HepG2 (cell line): ENCODE measurements around the gene SLAIN2. TPM values are rescaled to one million over a fixed set of nuclear protein-coding genes. Genes with fewer than 3 reads are reported as not detected.

Experiments
- AGO1 ChIP-seq: fragments of 200-400 bp; formaldehyde crosslinking; IDR thresholded peaks from 2 replicates; pipeline ENCODE4 v1.6.1; 2017; ENCODE audit warnings: mild to moderate bottlenecking, low read depth, low read length, moderate library complexity; ENCODE audit not compliant: poor library complexity, severe bottlenecking
- BORCS8-MEF2B ChIP-seq: sonication (generic); formaldehyde crosslinking; IDR thresholded peaks from 2 replicates; pipeline ENCODE4 v1.8.0; 2022; ENCODE audit warnings: mild to moderate bottlenecking, missing genetic modification reagents
- CHD4 ChIP-seq: fragments of 200-600 bp; sonication (generic); IDR thresholded peaks from 2 replicates; pipeline ENCODE4 v1.7.0; 2017; ENCODE audit warnings: mild to moderate bottlenecking, low read length, borderline replicate concordance
- CREM ChIP-seq, 2 experiments: sonication (generic) in 1 of 2; formaldehyde crosslinking in 1 of 2; IDR thresholded peaks; 2 replicates each; pipeline versions ENCODE4 v1.4.0 to v1.6.1; 2016 to 2020; ENCODE audit warnings: antibody characterized with exemption in 1 of 2, mild to moderate bottlenecking in 1 of 2, missing genetic modification reagents in 1 of 2
- ETV6 ChIP-seq: sonication (generic); formaldehyde crosslinking; conservative IDR thresholded peaks from 2 replicates; pipeline ENCODE4 v1.4.0; 2020; ENCODE audit warnings: missing genetic modification reagents
- FOXC1 ChIP-seq: sonication (generic); formaldehyde crosslinking; IDR thresholded peaks from 2 replicates; pipeline ENCODE4 v1.8.0; 2022; ENCODE audit warnings: mild to moderate bottlenecking, missing genetic modification reagents, borderline replicate concordance
- HIVEP1 ChIP-seq: sonication (generic); formaldehyde crosslinking; IDR thresholded peaks from 2 replicates; pipeline ENCODE4 v1.4.0; 2020; ENCODE audit warnings: mild to moderate bottlenecking, missing genetic modification reagents
- KLF15 ChIP-seq: sonication (generic); formaldehyde crosslinking; IDR thresholded peaks from 2 replicates; pipeline ENCODE4 v1.8.1; 2023; ENCODE audit warnings: borderline replicate concordance, mild to moderate bottlenecking, inconsistent platforms, missing genetic modification reagents, mixed read lengths
- KMT2B ChIP-seq: IDR thresholded peaks from 2 replicates; pipeline ENCODE4 v1.6.1; 2016; ENCODE audit warnings: missing genetic modification reagents, missing compliant biosample characterization
- NCOA1 ChIP-seq: sonication (generic); formaldehyde crosslinking; IDR thresholded peaks from 2 replicates; pipeline ENCODE4 v1.9.0; 2021; ENCODE audit warnings: missing genetic modification reagents
- SIN3B ChIP-seq: fragments of 150-350 bp; IDR thresholded peaks from 2 replicates; pipeline ENCODE4 v1.6.1; 2014; ENCODE audit warnings: low read length
- SRSF9 ChIP-seq: fragments of 200-400 bp; formaldehyde crosslinking; IDR thresholded peaks from 2 replicates; pipeline ENCODE4 v1.6.1; 2018; ENCODE audit warnings: borderline replicate concordance, mild to moderate bottlenecking, low read depth, low read length; ENCODE audit not compliant: insufficient read depth, poor library complexity, severe bottlenecking
- TOPORS ChIP-seq: sonication (generic); formaldehyde crosslinking; IDR thresholded peaks from 2 replicates; pipeline ENCODE4 v1.8.0; 2023; ENCODE audit warnings: mild to moderate bottlenecking, missing genetic modification reagents
- WIZ ChIP-seq: sonication (generic); formaldehyde crosslinking; IDR thresholded peaks from 2 replicates; pipeline ENCODE4 v1.5.1; 2020; ENCODE audit warnings: mild to moderate bottlenecking, missing genetic modification reagents
- ZNF121 ChIP-seq: sonication (generic); formaldehyde crosslinking; IDR thresholded peaks from 2 replicates; pipeline ENCODE4 v1.5.0; 2020; ENCODE audit warnings: mild to moderate bottlenecking, missing genetic modification reagents
- ZNF292 ChIP-seq: sonication (generic); formaldehyde crosslinking; IDR thresholded peaks from 2 replicates; pipeline ENCODE4 v1.8.1; 2022; ENCODE audit warnings: mild to moderate bottlenecking, low read depth, missing genetic modification reagents, borderline replicate concordance
- polyA plus RNA-seq, 8 experiments: library from polyadenylated mRNA; depleted of rRNA in 3 of 8; stranded (reverse) in 7 of 8; unstranded in 1 of 8; fragments of >200 nt; fragmentation: Illumina TruSeq in 4 of 8; extraction: Trizol in 4 of 8; gene quantifications; 2 replicates each; pipeline versions ENCODE4 v1.2.1 to v1.2.3, GENCODE V29; 2011 to 2016; ENCODE audit warnings: low read depth in 4 of 8, missing spikeins in 1 of 8, mixed read lengths in 1 of 8; ENCODE audit not compliant: insufficient read depth in 1 of 8
- total RNA-seq, 5 experiments: library from RNA; depleted of rRNA; stranded (reverse); fragments of >200 nt; fragmentation: Illumina TruSeq; extraction: Trizol; gene quantifications; 2 replicates each; pipeline ENCODE4 v1.2.3, GENCODE V29; 2016; ENCODE audit warnings: low read depth in 1 of 5
- TF ChIP-seq, protein P1 (sequence below): sonication (generic); formaldehyde crosslinking; IDR thresholded peaks from 2 replicates; pipeline ENCODE4 v1.4.0; 2020; ENCODE audit warnings: mild to moderate bottlenecking, missing genetic modification reagents
- TF ChIP-seq, protein P2 (sequence below): sonication (generic); formaldehyde crosslinking; IDR thresholded peaks from 2 replicates; pipeline ENCODE4 v1.4.0; 2020; ENCODE audit warnings: mild to moderate bottlenecking, missing genetic modification reagents
- TF ChIP-seq, protein P3 (sequence below): sonication (generic); formaldehyde crosslinking; IDR thresholded peaks from 2 replicates; pipeline ENCODE4 v1.5.0; 2020; ENCODE audit warnings: missing genetic modification reagents
- TF ChIP-seq, protein P4 (sequence below): sonication (generic); formaldehyde crosslinking; IDR thresholded peaks from 2 replicates; pipeline ENCODE4 v1.4.0; 2020; ENCODE audit warnings: low read depth, mild to moderate bottlenecking, missing genetic modification reagents
- TF ChIP-seq, protein P5 (sequence below): sonication (generic); formaldehyde crosslinking; IDR thresholded peaks from 2 replicates; pipeline ENCODE4 v1.4.0; 2020; ENCODE audit warnings: missing genetic modification reagents

SLAIN2 gene
- total and polyA plus RNA-seq, 2 of the 13 experiments (the other 11 are each of a cell fraction or from before 2014, with no cell fraction given): 20.7 to 22.5 TPM

DNA sequence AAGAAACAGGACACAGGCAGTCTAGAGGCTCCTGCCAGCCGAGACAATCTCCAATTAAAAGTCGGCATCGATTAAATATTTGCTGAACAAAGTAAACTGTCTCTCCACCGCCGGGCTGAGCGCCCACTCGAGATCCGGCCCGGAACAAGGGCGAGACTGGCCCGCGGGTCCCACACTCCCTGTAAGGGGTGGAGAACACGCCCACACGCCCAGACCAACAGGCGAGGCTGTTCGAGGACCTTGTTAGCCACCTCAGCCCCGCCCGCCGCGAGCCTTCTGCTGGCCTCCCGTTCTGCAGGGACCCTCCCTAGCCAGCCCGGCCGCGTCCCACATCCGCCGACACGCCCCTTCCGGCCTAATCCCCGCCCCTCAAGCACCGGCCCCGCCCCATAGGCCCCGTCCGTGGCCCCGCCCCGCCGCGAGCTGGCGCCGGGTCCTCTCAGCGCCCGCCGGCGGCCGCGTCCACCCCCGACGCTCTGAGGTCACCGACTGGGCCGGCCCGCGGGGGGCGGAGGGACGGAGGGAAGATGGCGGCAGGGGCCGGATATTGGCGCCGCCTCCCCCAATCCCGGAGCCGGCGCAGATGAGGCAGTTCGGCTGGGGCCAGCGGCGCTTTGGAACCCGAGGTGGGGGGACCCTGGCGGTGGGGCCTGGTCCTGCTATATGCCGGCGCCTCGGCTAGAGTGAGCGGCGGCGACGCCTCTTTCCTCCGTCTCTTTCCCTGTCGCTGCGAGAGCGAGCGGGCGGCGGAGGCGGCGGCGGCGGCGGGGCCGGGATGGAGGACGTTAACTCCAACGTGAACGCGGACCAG lies at the start of gene SLAIN2 (continued):
- TF ChIP-seq, protein P1, sequence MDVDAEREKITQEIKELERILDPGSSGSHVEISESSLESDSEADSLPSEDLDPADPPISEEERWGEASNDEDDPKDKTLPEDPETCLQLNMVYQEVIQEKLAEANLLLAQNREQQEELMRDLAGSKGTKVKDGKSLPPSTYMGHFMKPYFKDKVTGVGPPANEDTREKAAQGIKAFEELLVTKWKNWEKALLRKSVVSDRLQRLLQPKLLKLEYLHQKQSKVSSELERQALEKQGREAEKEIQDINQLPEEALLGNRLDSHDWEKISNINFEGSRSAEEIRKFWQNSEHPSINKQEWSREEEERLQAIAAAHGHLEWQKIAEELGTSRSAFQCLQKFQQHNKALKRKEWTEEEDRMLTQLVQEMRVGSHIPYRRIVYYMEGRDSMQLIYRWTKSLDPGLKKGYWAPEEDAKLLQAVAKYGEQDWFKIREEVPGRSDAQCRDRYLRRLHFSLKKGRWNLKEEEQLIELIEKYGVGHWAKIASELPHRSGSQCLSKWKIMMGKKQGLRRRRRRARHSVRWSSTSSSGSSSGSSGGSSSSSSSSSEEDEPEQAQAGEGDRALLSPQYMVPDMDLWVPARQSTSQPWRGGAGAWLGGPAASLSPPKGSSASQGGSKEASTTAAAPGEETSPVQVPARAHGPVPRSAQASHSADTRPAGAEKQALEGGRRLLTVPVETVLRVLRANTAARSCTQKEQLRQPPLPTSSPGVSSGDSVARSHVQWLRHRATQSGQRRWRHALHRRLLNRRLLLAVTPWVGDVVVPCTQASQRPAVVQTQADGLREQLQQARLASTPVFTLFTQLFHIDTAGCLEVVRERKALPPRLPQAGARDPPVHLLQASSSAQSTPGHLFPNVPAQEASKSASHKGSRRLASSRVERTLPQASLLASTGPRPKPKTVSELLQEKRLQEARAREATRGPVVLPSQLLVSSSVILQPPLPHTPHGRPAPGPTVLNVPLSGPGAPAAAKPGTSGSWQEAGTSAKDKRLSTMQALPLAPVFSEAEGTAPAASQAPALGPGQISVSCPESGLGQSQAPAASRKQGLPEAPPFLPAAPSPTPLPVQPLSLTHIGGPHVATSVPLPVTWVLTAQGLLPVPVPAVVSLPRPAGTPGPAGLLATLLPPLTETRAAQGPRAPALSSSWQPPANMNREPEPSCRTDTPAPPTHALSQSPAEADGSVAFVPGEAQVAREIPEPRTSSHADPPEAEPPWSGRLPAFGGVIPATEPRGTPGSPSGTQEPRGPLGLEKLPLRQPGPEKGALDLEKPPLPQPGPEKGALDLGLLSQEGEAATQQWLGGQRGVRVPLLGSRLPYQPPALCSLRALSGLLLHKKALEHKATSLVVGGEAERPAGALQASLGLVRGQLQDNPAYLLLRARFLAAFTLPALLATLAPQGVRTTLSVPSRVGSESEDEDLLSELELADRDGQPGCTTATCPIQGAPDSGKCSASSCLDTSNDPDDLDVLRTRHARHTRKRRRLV: no peak
- TF ChIP-seq ZNF292 (CRISPR knock-in tag) (no peak), KLF15 (no peak), ZNF121 (CRISPR knock-in tag) (no peak), CREM (IDR thresholded peaks at IDR 0.05) (no peak), CREM (CRISPR knock-in tag; IDR thresholded peaks at IDR 0.05) (no peak), KMT2B (CRISPR knock-in tag) (peak; percentile 56), TOPORS (0 out of 2 replicates have a peak, but pooled peaks have one; percentile 59), SIN3B (no peak), CHD4 (no peak), SRSF9 (no peak), BORCS8-MEF2B (CRISPR knock-in tag) (no peak; the same call in 1 of the 2 replicates), WIZ (CRISPR knock-in tag) (0 out of 2 replicates have a peak, but pooled peaks have one; percentile 31), ETV6 (CRISPR knock-in tag) (no peak), NCOA1 (CRISPR knock-in tag) (no peak), FOXC1 (no peak), AGO1 (no peak), HIVEP1 (CRISPR knock-in tag) (no peak)
- TF ChIP-seq, protein P2, sequence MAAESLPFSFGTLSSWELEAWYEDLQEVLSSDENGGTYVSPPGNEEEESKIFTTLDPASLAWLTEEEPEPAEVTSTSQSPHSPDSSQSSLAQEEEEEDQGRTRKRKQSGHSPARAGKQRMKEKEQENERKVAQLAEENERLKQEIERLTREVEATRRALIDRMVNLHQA (CRISPR knock-in tag): no peak
- TF ChIP-seq, protein P3, sequence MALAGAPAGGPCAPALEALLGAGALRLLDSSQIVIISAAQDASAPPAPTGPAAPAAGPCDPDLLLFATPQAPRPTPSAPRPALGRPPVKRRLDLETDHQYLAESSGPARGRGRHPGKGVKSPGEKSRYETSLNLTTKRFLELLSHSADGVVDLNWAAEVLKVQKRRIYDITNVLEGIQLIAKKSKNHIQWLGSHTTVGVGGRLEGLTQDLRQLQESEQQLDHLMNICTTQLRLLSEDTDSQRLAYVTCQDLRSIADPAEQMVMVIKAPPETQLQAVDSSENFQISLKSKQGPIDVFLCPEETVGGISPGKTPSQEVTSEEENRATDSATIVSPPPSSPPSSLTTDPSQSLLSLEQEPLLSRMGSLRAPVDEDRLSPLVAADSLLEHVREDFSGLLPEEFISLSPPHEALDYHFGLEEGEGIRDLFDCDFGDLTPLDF (CRISPR knock-in tag): no peak
- TF ChIP-seq, protein P4, sequence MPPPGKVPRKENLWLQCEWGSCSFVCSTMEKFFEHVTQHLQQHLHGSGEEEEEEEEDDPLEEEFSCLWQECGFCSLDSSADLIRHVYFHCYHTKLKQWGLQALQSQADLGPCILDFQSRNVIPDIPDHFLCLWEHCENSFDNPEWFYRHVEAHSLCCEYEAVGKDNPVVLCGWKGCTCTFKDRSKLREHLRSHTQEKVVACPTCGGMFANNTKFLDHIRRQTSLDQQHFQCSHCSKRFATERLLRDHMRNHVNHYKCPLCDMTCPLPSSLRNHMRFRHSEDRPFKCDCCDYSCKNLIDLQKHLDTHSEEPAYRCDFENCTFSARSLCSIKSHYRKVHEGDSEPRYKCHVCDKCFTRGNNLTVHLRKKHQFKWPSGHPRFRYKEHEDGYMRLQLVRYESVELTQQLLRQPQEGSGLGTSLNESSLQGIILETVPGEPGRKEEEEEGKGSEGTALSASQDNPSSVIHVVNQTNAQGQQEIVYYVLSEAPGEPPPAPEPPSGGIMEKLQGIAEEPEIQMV (CRISPR knock-in tag): no peak
- TF ChIP-seq, protein P5, sequence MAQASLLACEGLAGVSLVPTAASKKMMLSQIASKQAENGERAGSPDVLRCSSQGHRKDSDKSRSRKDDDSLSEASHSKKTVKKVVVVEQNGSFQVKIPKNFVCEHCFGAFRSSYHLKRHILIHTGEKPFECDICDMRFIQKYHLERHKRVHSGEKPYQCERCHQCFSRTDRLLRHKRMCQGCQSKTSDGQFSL (CRISPR knock-in tag): no peak
